Suprapubic skin (tissue), 3 donors: ENCODE results near the gene CNOT4.

ENCODE experiments used
- CTCF ChIP-seq, 2 donors: fragments of 200-600 bp in 1 of 2; fragments of 450-650 bp in 1 of 2; sonication (generic) in 1 of 2; IDR thresholded peaks; one replicate each; pipeline ENCODE4 v1.5.1; 2016 to 2019; ENCODE audit warnings: antibody characterized with exemption in 2 of 2, mild to moderate bottlenecking in 1 of 2, moderate library complexity in 1 of 2
- EP300 ChIP-seq: sonication (generic); formaldehyde crosslinking; IDR thresholded peaks from one replicate; pipeline ENCODE4 v1.6.1; 2017; ENCODE audit warnings: antibody characterized with exemption

- TF ChIP-seq CTCF (IDR thresholded peaks at IDR 0.05), result no peak
- TF ChIP-seq EP300, result no peak
Observed at GRCh38 chr7:135385209-135385608, 124.7 kb downstream of the CNOT4 start.
